Heart left ventricle (tissue), 16 donors: ENCODE results near the gene PIK3R1. TPM values are rescaled to one million over a fixed set of nuclear protein-coding genes. Genes with fewer than 3 reads are reported as not detected.
A peak's percentile ranks its signal among the peaks of the same experiment; 100 is the strongest.

Experiments used
- ATAC-seq, 4 donors: fragments of 200-7000 bp; cut with Tn5 transposase; one replicate each; pipeline ENCODE4 v1.9.1; 2020 to 2022; ENCODE audit warnings: moderate library complexity in 4 of 4, mild to moderate bottlenecking in 3 of 4, moderate number of reproducible peaks in 1 of 4
- DNase-seq, 5 donors: peaks; one replicate each; pipeline ENCODE4 v3.0.0-alpha.2; 2020
- H3K27ac ChIP-seq, 12 donors: fragments of 200-600 bp; sonication (generic) in 4 of 12; one replicate each; pipeline versions ENCODE4 v1.5.0 to v1.8.0; 2016 to 2022; ENCODE audit warnings: mild to moderate bottlenecking in 2 of 12
- H3K27me3 ChIP-seq, 9 donors: fragments of 200-600 bp; sonication (generic) in 2 of 9; one replicate each; pipeline versions ENCODE4 v1.5.1 to v1.8.0; 2016 to 2022; ENCODE audit warnings: mild to moderate bottlenecking in 3 of 9
- H3K36me3 ChIP-seq, 9 donors: fragments of 200-600 bp; sonication (generic) in 2 of 9; one replicate each; pipeline versions ENCODE4 v1.5.0 to v1.8.0; 2018 to 2022; ENCODE audit warnings: mild to moderate bottlenecking in 2 of 9
- H3K4me1 ChIP-seq, 12 donors: fragments of 200-600 bp; sonication (generic) in 4 of 12; one replicate each; pipeline versions ENCODE4 v1.5.0 to v1.8.0; 2016 to 2022; ENCODE audit warnings: mild to moderate bottlenecking in 3 of 12
- H3K4me3 ChIP-seq, 12 donors: fragments of 200-600 bp; sonication (generic) in 4 of 12; one replicate each; pipeline versions ENCODE4 v1.5.0 to v1.8.0; 2017 to 2022; ENCODE audit warnings: mild to moderate bottlenecking in 9 of 12, moderate library complexity in 4 of 12
- H3K9me3 ChIP-seq, 12 donors: fragments of 200-600 bp; sonication (generic) in 4 of 12; one replicate each; pipeline versions ENCODE4 v1.5.0 to v1.8.0; 2016 to 2022; ENCODE audit warnings: mild to moderate bottlenecking in 1 of 12
- POLR2A ChIP-seq, 2 donors: fragments of 450-650 bp; IDR thresholded peaks; one replicate each; pipeline ENCODE4 v1.6.1; 2017; ENCODE audit warnings: antibody characterized with exemption in 2 of 2, mild to moderate bottlenecking in 2 of 2, moderate library complexity in 2 of 2
- WGBS, 4 donors: extraction: QIAGEN DNeasy Blood & Tissue Kit in 2 of 4; methylation state at CpG; one replicate each; pipeline versions ENCODE4 v1.1.5 to v1.1.7; 2013 to 2018; 5-methylcytosine and 5-hydroxymethylcytosine counted together
- intact Hi-C, 10 donors: fragments of 100-400 bp; cut with DNase I; formaldehyde crosslinking; loops; one replicate each; pipeline versions ENCODE4 v1.11.1 to v1.14.2; 2022
- polyA plus RNA-seq, 2 donors: library from polyadenylated mRNA; stranded (reverse); fragments of 200-250 nt; gene quantifications; one replicate each; pipeline ENCODE4 v1.2.3, GENCODE V29; 2013
- total RNA-seq, 9 donors: library from RNA; depleted of rRNA in 2 of 9; stranded (reverse); fragments of >200 nt in 2 of 9; fragmentation: NEBNext Ultra II Directional in 3 of 9; extraction: Animal tissue kit (Norgen Biotek cat#: 25700) in 3 of 9; gene quantifications; one replicate each; pipeline versions ENCODE4 v1.1.0 to v1.2.4, GENCODE V29; 2016 to 2023
- TF ChIP-seq, protein P1 (sequence below), 12 donors: fragments of 200-600 bp; sonication (generic) in 4 of 12; IDR thresholded peaks; one replicate each; pipeline versions ENCODE4 v1.5.0 to v1.8.0; 2018 to 2022; ENCODE audit warnings: antibody characterized with exemption in 12 of 12, mild to moderate bottlenecking in 5 of 12
- donor health status: ischemic (EF 13 %, LVEDD 7.1; RV severe dilation, severe dysfunction).
- donor health status: healthy with polysubstance abuse.
- donor health status: DM: no; HTN: yes; CAD: no.
- donor health status: DM: no; HTN: no; CAD: no.
- donor health status: ischemic (EF 25% LVEDD 6.9; RV normal size, moderate dysfunction).
- donor health status: ischemic (EF 25% LVEDD 5.7; RV mildly dilated, moderate dysfunction).
- donor health status: healthy.
- donor health status: DM: yes; HTN: yes; CAD: no.
- donor health status: ischemic (EF 35%, LVEDD 5.7; RV mildly dilated, moderate dysfunction).
- donor health status: nonischemic (EF 11% LVEDD 7.7; RV severe dilation, severe dysfunction).
- donor health status: DM: yes; HTN: yes; CAD: no.
- donor health status: PGD.
- donor health status: ischemic (EF 29% LVEDD 5.4; RV normal size, mild dysfunction).
- donor health status: nonischemic (EF 23%, LVEDD 6.1; RV moderate dilation, normal function).

PIK3R1 gene
- total and polyA plus RNA-seq, 11 donors, result 16.3 to 221 (median 102) TPM

DNA sequence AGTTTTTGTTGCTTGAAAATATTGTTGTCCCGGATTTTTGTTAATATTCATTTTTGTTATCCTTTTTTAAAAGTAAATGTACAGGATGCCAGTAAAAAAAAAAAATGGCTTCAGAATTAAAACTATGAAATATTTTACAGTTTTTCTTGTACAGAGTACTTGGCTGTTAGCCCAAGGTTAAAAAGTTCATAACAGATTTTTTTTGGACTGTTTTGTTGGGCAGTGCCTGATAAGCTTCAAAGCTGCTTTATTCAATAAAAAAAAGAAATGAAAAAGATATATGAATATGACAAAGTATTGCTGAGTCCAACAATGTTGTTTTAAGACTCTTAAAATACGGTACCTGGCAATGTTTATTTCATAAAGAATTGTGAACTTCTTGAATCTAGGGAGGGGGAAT, 82.9 kb downstream of the PIK3R1 start:
- Histone ChIP-seq H3K9me3 (no peaks in the 10 kb centered on the region), H3K27ac (no peak overlapping the region), H3K27me3 (no peaks in the 10 kb centered on the region), H3K4me3 (no peak overlapping the region), H3K4me1 (peaks cover 0 to 16% (median under 1%) of the 10 kb centered on the region in 12 donors), H3K36me3 (peaks cover 0 to 82% (median 71%) of the 10 kb centered on the region in 9 donors)
- ATAC-seq, result no peak
- no peak for DNase-seq
- intact Hi-C loops, result loop anchor here in 1 of 10 donors (10.0 kb wide), 1 partner anchor 236 kb away; no protein-coding TSS in a partner anchor
- WGBS, 4 donors, result 87 to 92% (median 90%) methylated on average over 2 of the region's 2 CpGs
- TF ChIP-seq, protein P1, sequence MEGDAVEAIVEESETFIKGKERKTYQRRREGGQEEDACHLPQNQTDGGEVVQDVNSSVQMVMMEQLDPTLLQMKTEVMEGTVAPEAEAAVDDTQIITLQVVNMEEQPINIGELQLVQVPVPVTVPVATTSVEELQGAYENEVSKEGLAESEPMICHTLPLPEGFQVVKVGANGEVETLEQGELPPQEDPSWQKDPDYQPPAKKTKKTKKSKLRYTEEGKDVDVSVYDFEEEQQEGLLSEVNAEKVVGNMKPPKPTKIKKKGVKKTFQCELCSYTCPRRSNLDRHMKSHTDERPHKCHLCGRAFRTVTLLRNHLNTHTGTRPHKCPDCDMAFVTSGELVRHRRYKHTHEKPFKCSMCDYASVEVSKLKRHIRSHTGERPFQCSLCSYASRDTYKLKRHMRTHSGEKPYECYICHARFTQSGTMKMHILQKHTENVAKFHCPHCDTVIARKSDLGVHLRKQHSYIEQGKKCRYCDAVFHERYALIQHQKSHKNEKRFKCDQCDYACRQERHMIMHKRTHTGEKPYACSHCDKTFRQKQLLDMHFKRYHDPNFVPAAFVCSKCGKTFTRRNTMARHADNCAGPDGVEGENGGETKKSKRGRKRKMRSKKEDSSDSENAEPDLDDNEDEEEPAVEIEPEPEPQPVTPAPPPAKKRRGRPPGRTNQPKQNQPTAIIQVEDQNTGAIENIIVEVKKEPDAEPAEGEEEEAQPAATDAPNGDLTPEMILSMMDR (IDR thresholded peaks at IDR 0.05), result no peak
- TF ChIP-seq POLR2A (IDR thresholded peaks at IDR 0.05), result no peak

DNA sequence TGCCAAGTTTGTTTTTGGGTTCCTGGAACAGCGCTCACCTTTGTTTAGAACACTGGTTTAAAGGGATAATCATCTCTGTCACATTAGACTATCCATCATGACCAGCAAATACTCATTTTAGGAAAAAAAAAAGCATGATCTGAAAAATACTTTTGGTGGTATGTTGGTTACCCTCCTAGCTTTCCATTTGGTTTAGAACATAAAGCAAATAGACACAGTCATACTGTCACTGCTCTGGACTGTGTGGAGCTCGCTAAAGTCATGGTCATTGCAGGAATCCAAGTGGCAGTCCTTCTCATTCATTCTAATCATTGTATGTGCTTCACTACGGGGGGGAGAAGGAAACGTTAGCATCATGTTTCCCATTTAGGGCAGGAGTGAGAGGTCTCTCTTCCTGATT, 83.5 kb downstream of the PIK3R1 start:
- peaks cover 0 to 19% (median 5%) of the 10 kb centered on the region in 12 donors for H3K4me1 ChIP-seq
- H3K27me3 ChIP-seq, result no peaks in the 10 kb centered on the region
- no peak overlapping the region for H3K4me3 ChIP-seq
- no peaks in the 10 kb centered on the region for H3K9me3 ChIP-seq
- intact Hi-C loops, result loop anchor here in 1 of 10 donors (10.0 kb wide), 1 partner anchor 236 kb away; no protein-coding TSS in a partner anchor
- DNase-seq, result no peak
- H3K27ac ChIP-seq, result no peak overlapping the region
- TF ChIP-seq, protein P1 (IDR thresholded peaks at IDR 0.05), result no peak
- TF ChIP-seq POLR2A (IDR thresholded peaks at IDR 0.05), result no peak
- WGBS, 4 donors, result 44 to 53% (median 47%) methylated on average over 4 of the region's 4 CpGs
- H3K36me3 ChIP-seq, result peaks cover 0 to 76% (median 65%) of the 10 kb centered on the region in 9 donors
- ATAC-seq, result peak in 1 of 4 donors; percentile 5

DNA sequence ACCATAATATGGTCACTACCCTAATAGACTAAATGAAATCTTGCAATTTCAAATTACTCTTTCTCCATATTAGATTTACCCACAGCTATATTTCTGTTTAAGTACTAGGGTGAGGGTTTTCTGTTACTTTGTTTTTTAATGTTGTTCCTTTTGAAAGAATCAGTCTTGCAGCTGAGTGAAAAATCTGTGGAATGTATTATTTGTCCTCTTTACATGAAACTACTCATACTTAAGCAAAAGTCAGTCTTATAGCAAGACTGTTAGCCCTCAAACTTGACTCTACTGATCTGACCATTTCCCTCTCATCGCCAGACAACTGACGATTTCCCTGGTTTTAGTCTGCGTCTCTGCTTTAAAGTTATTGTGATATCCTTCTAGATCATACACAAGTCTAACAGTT, 84.0 kb downstream of the PIK3R1 start:
- Histone ChIP-seq H3K27ac (no peak overlapping the region), H3K9me3 (no peaks in the 10 kb centered on the region), H3K27me3 (no peaks in the 10 kb centered on the region), H3K36me3 (peaks cover 0 to 71% (median 60%) of the 10 kb centered on the region in 9 donors), H3K4me1 (peaks cover 0 to 21% (median 5%) of the 10 kb centered on the region in 12 donors), H3K4me3 (no peak overlapping the region)
- no peak for TF ChIP-seq POLR2A (IDR thresholded peaks at IDR 0.05)
- TF ChIP-seq, protein P1 (IDR thresholded peaks at IDR 0.05), result no peak
- 92 to 97% (median 93%) methylated on average over 3 of the region's 3 CpGs for WGBS, 4 donors
- ATAC-seq (no peak), DNase-seq (no peak)
- intact Hi-C loops, result loop anchor here in 1 of 10 donors (10.0 kb wide), 1 partner anchor 235 kb away; no protein-coding TSS in a partner anchor

DNA sequence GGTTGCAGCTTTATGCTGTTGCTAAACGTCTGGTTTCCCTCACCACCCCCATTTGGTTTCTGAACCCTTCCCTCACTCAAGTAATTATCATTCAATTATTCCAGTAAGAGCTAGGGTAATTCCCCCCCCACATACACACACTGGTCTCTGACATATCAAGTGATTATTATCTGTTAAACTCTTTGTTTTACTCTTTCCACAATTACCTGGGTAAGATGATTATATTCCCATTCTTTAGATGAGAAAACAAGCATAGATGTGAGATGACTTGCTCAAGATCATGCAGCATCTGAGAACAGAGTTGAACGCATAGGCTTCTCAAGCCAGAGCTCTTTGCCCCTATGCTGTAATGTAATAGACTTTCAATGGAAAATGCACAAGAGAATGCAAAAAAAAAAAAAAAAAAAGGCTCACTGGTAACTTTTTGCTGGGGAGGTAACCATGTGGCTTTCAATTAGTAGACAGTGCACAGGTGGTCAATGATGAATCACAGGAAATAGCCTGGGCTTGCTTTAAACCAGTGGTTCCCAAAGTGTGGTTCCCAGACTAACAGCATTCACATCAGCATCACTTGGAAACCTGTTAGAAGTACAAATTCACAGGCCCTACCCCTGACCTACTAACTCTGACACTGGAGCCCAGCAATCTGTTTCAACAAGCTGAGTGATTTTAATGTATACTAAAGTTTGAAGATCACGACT, 87.6 kb downstream of the PIK3R1 start:
- TF ChIP-seq POLR2A (IDR thresholded peaks at IDR 0.05), result no peak
- TF ChIP-seq, protein P1 (IDR thresholded peaks at IDR 0.05), result no peak
- WGBS, 4 donors, result 62 to 72% (median 70%) methylated on average over 3 of the region's 3 CpGs
- Histone ChIP-seq H3K4me1 (peaks cover 0 to 21% (median 4%) of the 10 kb centered on the region in 12 donors), H3K36me3 (peaks cover 0 to 35% (median 24%) of the 10 kb centered on the region in 9 donors), H3K4me3 (no peak overlapping the region), H3K27ac (peak overlapping the region in 1 of 12 donors; percentile 12), H3K9me3 (no peaks in the 10 kb centered on the region), H3K27me3 (no peaks in the 10 kb centered on the region)
- intact Hi-C loops, result no loop called here
- ATAC-seq (peak in 1 of 4 donors; percentile 23), DNase-seq (no peak)
